Esophagus muscularis mucosa (tissue), 4 donors: ENCODE results near the gene TSHB.

Experiments used
- CTCF ChIP-seq, 3 experiments: fragments of 200-600 bp in 2 of 3; fragments of 450-650 bp in 1 of 3; sonication (generic) in 2 of 3; IDR thresholded peaks; one replicate each; pipeline ENCODE4 v1.5.1; 2017 to 2019; ENCODE audit warnings: antibody characterized with exemption in 3 of 3, mild to moderate bottlenecking in 2 of 3, moderate library complexity in 1 of 3
- EP300 ChIP-seq: sonication (generic); formaldehyde crosslinking; IDR thresholded peaks from one replicate; pipeline ENCODE4 v1.6.1; 2017; ENCODE audit warnings: antibody characterized with exemption
- POLR2A ChIP-seq: fragments of 450-650 bp; IDR thresholded peaks from one replicate; pipeline ENCODE4 v1.6.1; 2017; ENCODE audit warnings: antibody characterized with exemption, moderate library complexity, mild to moderate bottlenecking, low read depth
- POLR2AphosphoS5 ChIP-seq, 2 donors: sonication (generic); formaldehyde crosslinking; IDR thresholded peaks; one replicate each; pipeline ENCODE4 v1.6.1; 2017; ENCODE audit warnings: antibody characterized with exemption in 2 of 2

GRCh38 chr1:115064461-115064860 lies 34.8 kb downstream of the TSHB start:
- TF ChIP-seq CTCF (IDR thresholded peaks at IDR 0.05) (no peak), EP300 (no peak), POLR2A (no peak), POLR2AphosphoS5 (IDR thresholded peaks at IDR 0.05) (no peak)
